ENCODE measurements around the gene REM2.

- TF ChIP-seq BHLHE40 (IDR thresholded peaks at IDR 0.05; ENCODE audit: borderline replicate concordance) (no peak), TARDBP (IDR thresholded peaks at IDR 0.05) (no peak), ZNF384 (IDR thresholded peaks at IDR 0.05) (no peak), SP1 (IDR thresholded peaks at IDR 0.05) (no peak), L3MBTL2 (conservative IDR thresholded peaks at IDR 0.05) (no peak), FOXA1 (IDR thresholded peaks at IDR 0.05) (no peak), FOXK2 (IDR thresholded peaks at IDR 0.05) (no peak)
These were observed 26.6 kb upstream of the REM2 start for GRCh38 chr14:22856428-22856827.
